CD8-positive, alpha-beta memory T cell (primary cell): ENCODE results near the gene CCT3. TPM values are rescaled to one million over a fixed set of nuclear protein-coding genes. Genes with fewer than 3 reads are reported as not detected.

ENCODE experiments used
- CTCF ChIA-PET: fragments of 350-600 bp; sonication (Branson Sonifier 250); formaldehyde crosslinking; loops from one replicate; lab custom pipeline; 2021; ENCODE audit warnings: antibody characterized with exemption; lab: Charles Lee
- POLR2A ChIA-PET: fragments of 350-600 bp; sonication (Branson Sonifier 250); formaldehyde crosslinking; loops from one replicate; lab custom pipeline; 2021; ENCODE audit warnings: antibody characterized with exemption; lab: Charles Lee
- DNase-seq, 5 donors: peaks; one replicate each; pipeline versions ENCODE4 v3.0.0 to v3.0.0-alpha.2; 2020 to 2022; ENCODE audit warnings: mixed read lengths in 1 of 5
- H3K27ac ChIP-seq: one replicate; pipeline ENCODE4 v1.7.0; 2013; ENCODE audit warnings: low read depth, mild to moderate bottlenecking, low read length, moderate library complexity
- H3K27me3 ChIP-seq: 2 replicates; pipeline ENCODE4 v1.7.0; 2013; ENCODE audit warnings: low read length, mild to moderate bottlenecking; ENCODE audit not compliant: insufficient read depth, poor library complexity, severe bottlenecking
- H3K36me3 ChIP-seq: 2 replicates; pipeline ENCODE4 v1.7.0; 2013; ENCODE audit warnings: mild to moderate bottlenecking, low read length, moderate library complexity; ENCODE audit not compliant: insufficient read depth
- H3K4me1 ChIP-seq: 2 replicates; pipeline ENCODE4 v1.7.0; 2013; ENCODE audit warnings: mild to moderate bottlenecking, low read length, moderate library complexity; ENCODE audit not compliant: insufficient read depth
- H3K4me3 ChIP-seq: 2 replicates; pipeline ENCODE4 v1.7.0; 2013; ENCODE audit warnings: mild to moderate bottlenecking, low read length
- H3K9me3 ChIP-seq: 2 replicates; pipeline ENCODE4 v1.7.0; 2013; ENCODE audit warnings: mild to moderate bottlenecking, low read length
- H3K27ac Mint-ChIP-seq, 8 donors: one replicate each; pipeline ENCODE4 v1.8.0; 2020 to 2021; ENCODE audit warnings: mixed read lengths in 8 of 8, mild to moderate bottlenecking in 6 of 8, inconsistent platforms in 3 of 8, moderate library complexity in 3 of 8
- H3K27me3 Mint-ChIP-seq, 2 donors: one replicate each; pipeline ENCODE4 v1.8.0; 2020 to 2021; ENCODE audit warnings: mixed read lengths in 2 of 2, mild to moderate bottlenecking in 1 of 2, moderate library complexity in 1 of 2
- H3K36me3 Mint-ChIP-seq, 3 donors: one replicate each; pipeline ENCODE4 v1.8.0; 2020 to 2021; ENCODE audit warnings: mixed read lengths in 3 of 3, inconsistent platforms in 1 of 3, mild to moderate bottlenecking in 1 of 3
- H3K4me1 Mint-ChIP-seq, 3 donors: one replicate each; pipeline ENCODE4 v1.8.0; 2020 to 2021; ENCODE audit warnings: mixed read lengths in 3 of 3, inconsistent platforms in 1 of 3, mild to moderate bottlenecking in 1 of 3
- H3K4me3 Mint-ChIP-seq, 7 donors: one replicate each; pipeline ENCODE4 v1.8.0; 2020 to 2021; ENCODE audit warnings: mixed read lengths in 7 of 7, mild to moderate bottlenecking in 6 of 7, moderate library complexity in 4 of 7, inconsistent platforms in 2 of 7
- H3K9me3 Mint-ChIP-seq, 5 donors: one replicate each; pipeline ENCODE4 v1.8.0; 2020 to 2022; ENCODE audit warnings: mixed read lengths in 5 of 5, mild to moderate bottlenecking in 3 of 5, moderate library complexity in 2 of 5, inconsistent platforms in 1 of 5
- polyA plus RNA-seq: library from polyadenylated mRNA; unstranded; fragments of 300-500 nt; fragmentation: Illumina TruSeq; gene quantifications from one replicate; pipeline ENCODE4 v1.2.3, GENCODE V29; 2021
- total RNA-seq, 2 experiments: library from RNA; stranded (reverse); gene quantifications; one replicate each; pipeline ENCODE4 v1.2.3, GENCODE V29; 2021

The CCT3 gene
- total and polyA plus RNA-seq, 3 experiments from 2014 or later: 199 to 528 (median 526) TPM

DNA sequence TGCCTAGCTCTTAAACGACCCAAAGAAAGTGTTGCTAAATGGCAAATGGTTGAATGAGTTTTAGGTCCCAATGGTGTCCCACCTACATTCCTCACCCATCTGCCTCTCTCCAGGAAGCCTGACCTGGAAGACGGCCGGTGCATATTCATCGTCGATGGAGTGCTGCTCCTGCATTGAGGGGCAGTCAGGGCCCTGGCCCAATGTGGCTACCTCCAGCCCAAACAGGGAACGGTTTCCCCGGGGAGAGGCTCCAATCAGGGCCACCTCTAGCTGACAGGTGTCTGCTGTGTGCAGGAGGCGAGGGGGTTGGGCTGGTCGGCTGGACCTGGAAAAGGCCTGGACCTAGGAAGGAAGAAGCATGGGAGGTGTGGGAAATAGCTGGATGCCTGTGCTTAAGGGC is 44.2 kb downstream of the CCT3 start:
- no peaks in the 10 kb centered on the region for H3K9me3 Mint-ChIP-seq
- POLR2A ChIA-PET: interaction anchor here (3.1 kb wide), 1 partner anchor 11 kb away, joined by 18 read pairs; the partner anchor contains the start of genes SMG5 and TMEM79
- H3K4me3 ChIP-seq: no peak overlapping the region
- H3K27me3 ChIP-seq: no peaks in the 10 kb centered on the region
- no peak overlapping the region for H3K27ac ChIP-seq
- DNase-seq: no peak
- peaks cover 12% of the 10 kb centered on the region for H3K4me1 ChIP-seq
- H3K4me1 Mint-ChIP-seq: peaks cover 14 to 26% (median 19%) of the 10 kb centered on the region in 3 donors
- H3K27me3 Mint-ChIP-seq: no peaks in the 10 kb centered on the region
- peaks cover 4 to 22% (median 7%) of the 10 kb centered on the region in 3 donors for H3K36me3 Mint-ChIP-seq
- no peaks in the 10 kb centered on the region for H3K36me3 ChIP-seq
- H3K4me3 Mint-ChIP-seq: peak overlapping the region in 2 of 7 donors; percentile 34 to 88
- CTCF ChIA-PET: interaction anchor here (1.9 kb wide), 1 partner anchor 10 kb away, joined by 6 read pairs; the partner anchor contains the start of genes SMG5 and TMEM79
- no peaks in the 10 kb centered on the region for H3K9me3 ChIP-seq
- H3K27ac Mint-ChIP-seq: peak overlapping the region in 1 of 8 donors; percentile 35

GRCh38 chr1:156293098-156293434 is 45.0 kb downstream of the CCT3 start:
- H3K4me3 ChIP-seq: no peak overlapping the region
- H3K36me3 Mint-ChIP-seq: peaks cover 4 to 26% (median 7%) of the 10 kb centered on the region in 3 donors
- peak overlapping the region in 5 of 7 donors; percentile 20 to 75 (median 53) for H3K4me3 Mint-ChIP-seq
- H3K27ac ChIP-seq: no peak overlapping the region
- no peaks in the 10 kb centered on the region for H3K27me3 ChIP-seq
- H3K9me3 Mint-ChIP-seq: no peaks in the 10 kb centered on the region
- peak overlapping the region in 2 of 8 donors; percentile 50 to 54 for H3K27ac Mint-ChIP-seq
- DNase-seq: no peak
- peaks cover 12% of the 10 kb centered on the region for H3K4me1 ChIP-seq
- CTCF ChIA-PET: no interaction called here
- no peaks in the 10 kb centered on the region for H3K27me3 Mint-ChIP-seq
- no peaks in the 10 kb centered on the region for H3K36me3 ChIP-seq
- no peaks in the 10 kb centered on the region for H3K9me3 ChIP-seq
- POLR2A ChIA-PET: interaction anchor here (3.1 kb wide), 1 partner anchor 10 kb away, joined by 18 read pairs; the partner anchor contains the start of genes SMG5 and TMEM79
- H3K4me1 Mint-ChIP-seq: peaks cover 14 to 26% (median 19%) of the 10 kb centered on the region in 3 donors

DNA sequence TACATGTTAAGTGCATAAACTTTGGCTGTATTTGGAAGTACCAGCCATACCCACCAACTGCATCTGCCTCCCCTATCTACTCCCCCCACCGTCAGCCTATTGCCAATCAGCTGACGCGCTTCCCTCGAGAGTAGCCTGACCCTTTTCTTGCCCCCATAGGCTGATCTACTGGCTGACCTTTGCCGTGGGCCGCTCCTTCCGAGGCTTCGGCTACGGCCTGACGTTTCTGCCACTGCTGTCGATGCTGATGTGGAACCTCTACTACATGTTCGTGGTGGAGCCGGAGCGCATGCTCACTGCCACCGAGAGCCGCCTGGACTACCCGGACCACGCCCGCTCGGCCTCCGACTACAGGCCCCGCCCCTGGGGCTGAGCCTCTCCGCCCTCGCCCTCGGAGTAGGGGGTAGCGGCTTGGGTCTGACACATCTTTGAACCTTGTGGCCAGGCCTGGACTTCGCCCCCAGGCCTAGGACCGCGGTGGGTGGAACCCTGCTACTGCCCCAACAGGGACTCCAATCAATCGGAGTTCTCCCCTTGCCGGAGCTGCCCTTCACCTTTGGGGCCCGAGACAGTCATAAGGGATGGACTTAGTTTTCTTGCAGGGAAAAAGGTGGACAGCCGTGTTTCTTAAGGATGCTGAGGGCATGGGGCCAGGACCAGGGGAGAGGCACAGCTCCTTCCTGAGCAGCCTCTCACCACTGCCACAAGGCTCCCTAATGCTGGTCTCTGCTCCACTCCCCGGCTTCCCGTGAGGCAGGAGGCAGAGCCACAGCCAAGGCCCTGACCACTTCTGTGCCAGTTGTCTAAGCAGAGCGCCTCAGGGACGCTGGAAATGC is 46.6 kb downstream of the CCT3 start:
- Histone ChIP-seq H3K4me3 (no peak overlapping the region), H3K27ac (no peak overlapping the region), H3K9me3 (no peaks in the 10 kb centered on the region), H3K36me3 (no peaks in the 10 kb centered on the region), H3K27me3 (no peaks in the 10 kb centered on the region), H3K4me1 (peaks cover 12% of the 10 kb centered on the region)
- Mint-ChIP-seq H3K27me3 (no peaks in the 10 kb centered on the region), H3K9me3 (no peaks in the 10 kb centered on the region), H3K36me3 (peaks cover 4 to 27% (median 7%) of the 10 kb centered on the region in 3 donors), H3K27ac (peak overlapping the region in 2 of 8 donors; percentile 50 to 74), H3K4me3 (peak overlapping the region in 1 of 7 donors; percentile 30), H3K4me1 (peaks cover 14 to 26% (median 19%) of the 10 kb centered on the region in 3 donors)
- no peak for DNase-seq
- POLR2A ChIA-PET: no interaction called here
- CTCF ChIA-PET: no interaction called here

DNA sequence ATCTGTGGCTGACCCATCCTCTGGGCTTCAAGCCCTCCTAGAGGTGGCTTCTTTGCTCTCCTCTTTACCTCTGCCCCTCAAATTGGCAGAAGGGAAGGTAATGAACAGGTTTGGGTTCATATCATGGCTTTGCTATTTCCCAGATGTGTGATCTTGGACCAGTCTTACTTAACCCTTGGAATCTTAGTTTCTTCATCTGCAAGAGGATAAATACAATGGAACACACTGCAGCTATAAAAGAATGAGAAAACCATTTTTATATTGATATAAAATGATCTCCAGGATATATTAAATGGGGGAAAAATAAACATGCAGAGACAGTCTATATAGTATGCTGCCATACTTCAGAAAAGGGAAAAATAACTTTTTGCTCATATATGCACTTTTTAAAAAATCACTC is 48.2 kb downstream of the CCT3 start:
- POLR2A ChIA-PET: no interaction called here
- H3K27ac Mint-ChIP-seq: peak overlapping the region in 1 of 8 donors; percentile 68
- CTCF ChIA-PET: no interaction called here

GRCh38 chr1:156286061-156286460 is 52.0 kb downstream of the CCT3 start:
- Mint-ChIP-seq H3K36me3 (peaks cover 4 to 32% (median 7%) of the 10 kb centered on the region in 3 donors), H3K4me3 (peak overlapping the region in 2 of 7 donors; percentile 28 to 44), H3K4me1 (peaks cover 27 to 34% (median 29%) of the 10 kb centered on the region in 3 donors), H3K9me3 (no peaks in the 10 kb centered on the region), H3K27me3 (no peaks in the 10 kb centered on the region), H3K27ac (peak overlapping the region in 1 of 8 donors; percentile 56)
- no peak overlapping the region for H3K4me3 ChIP-seq
- H3K27me3 ChIP-seq: no peaks in the 10 kb centered on the region
- H3K9me3 ChIP-seq: no peaks in the 10 kb centered on the region
- no peak overlapping the region for H3K27ac ChIP-seq
- no peaks in the 10 kb centered on the region for H3K36me3 ChIP-seq
- DNase-seq: no peak
- peaks cover 25% of the 10 kb centered on the region for H3K4me1 ChIP-seq
- ChIA-PET POLR2A (no interaction called here), CTCF (no interaction called here)

More for the DNA sequence above, 48.2 kb downstream of the CCT3 start:
- Mint-ChIP-seq H3K4me3 (no peak overlapping the region), H3K9me3 (no peaks in the 10 kb centered on the region), H3K4me1 (peaks cover 5 to 15% (median 7%) of the 10 kb centered on the region in 3 donors), H3K27me3 (no peaks in the 10 kb centered on the region), H3K36me3 (peaks cover 4 to 33% (median 7%) of the 10 kb centered on the region in 3 donors)
- Histone ChIP-seq H3K4me1 (peaks cover 8% of the 10 kb centered on the region), H3K36me3 (no peaks in the 10 kb centered on the region), H3K4me3 (no peak overlapping the region), H3K9me3 (no peaks in the 10 kb centered on the region), H3K27ac (no peak overlapping the region), H3K27me3 (no peaks in the 10 kb centered on the region)
- no peak for DNase-seq

- H3K36me3 Mint-ChIP-seq: peaks cover 4 to 30% (median 7%) of the 10 kb centered on the region in 3 donors
- Histone ChIP-seq H3K27me3 (no peaks in the 10 kb centered on the region), H3K27ac (no peak overlapping the region), H3K4me1 (peaks cover 29% of the 10 kb centered on the region), H3K9me3 (no peaks in the 10 kb centered on the region), H3K36me3 (no peaks in the 10 kb centered on the region), H3K4me3 (no peak overlapping the region)
- no peaks in the 10 kb centered on the region for H3K9me3 Mint-ChIP-seq
- H3K27me3 Mint-ChIP-seq: no peaks in the 10 kb centered on the region
- H3K4me1 Mint-ChIP-seq: peaks cover 33 to 40% (median 35%) of the 10 kb centered on the region in 3 donors
- DNase-seq: no peak
- ChIA-PET POLR2A (no interaction called here), CTCF (no interaction called here)
- no peak overlapping the region for H3K27ac Mint-ChIP-seq
- H3K4me3 Mint-ChIP-seq: no peak overlapping the region
These were observed 52.7 kb downstream of the CCT3 start for GRCh38 chr1:156285437-156285836.

GRCh38 chr1:156284757-156285156 is 53.3 kb downstream of the CCT3 start:
- H3K27ac Mint-ChIP-seq: peak overlapping the region in 1 of 8 donors; percentile 96
- H3K4me1 Mint-ChIP-seq: peaks cover 39 to 47% (median 39%) of the 10 kb centered on the region in 3 donors

DNA sequence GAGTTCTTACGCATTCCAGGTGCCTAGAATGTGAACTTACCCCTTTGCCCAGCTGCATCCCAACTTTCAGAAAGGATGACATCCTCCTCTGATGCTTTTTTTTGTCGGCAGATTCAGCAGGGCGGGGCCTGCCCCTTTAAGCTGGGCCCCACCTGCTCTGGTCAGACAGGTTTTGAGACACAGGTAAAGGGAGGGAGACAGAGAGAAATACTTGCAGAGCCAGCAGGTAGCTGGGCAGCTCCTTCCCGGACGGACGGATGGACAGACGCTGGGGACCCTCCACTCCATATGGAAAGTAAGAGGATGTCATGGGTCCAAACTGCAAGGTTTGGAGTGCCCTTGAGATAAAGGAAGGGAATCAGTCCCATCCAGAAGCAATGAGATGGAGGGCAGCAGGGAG is 54.0 kb downstream of the CCT3 start, which contains the start of gene TMEM79:
TMEM79 (plus strand) TSS at position 214 of the 400 bp plus-strand sequence. CDS start 902 bp downstream, outside the sequence.
- Mint-ChIP-seq H3K36me3 (peaks cover 0 to 29% (median 0%) of the 10 kb centered on the region in 3 donors), H3K27ac (peak within 1 kb of the TSS; percentile 89 to 97 (median 94)), H3K9me3 (no peaks in the 10 kb centered on the region), H3K4me3 (peak within 1 kb of the TSS; percentile 91 to 97 (median 95)), H3K4me1 (peaks cover 39 to 48% (median 41%) of the 10 kb centered on the region in 3 donors), H3K27me3 (no peaks in the 10 kb centered on the region)
- H3K36me3 ChIP-seq: no peaks in the 10 kb centered on the region
- no peak for DNase-seq
- H3K4me1 ChIP-seq: peaks cover 29% of the 10 kb centered on the region
- ChIA-PET CTCF (interaction anchor here (1.7 kb wide), 1 partner anchor 10 kb away, joined by 6 read pairs; no protein-coding TSS in a partner anchor), POLR2A (interaction anchor here (2.5 kb wide), 1 partner anchor 10 kb away, joined by 18 read pairs; the partner anchor contains the start of gene GLMP)
- peak within 1 kb of the TSS; percentile 92 for H3K4me3 ChIP-seq
- peak within 1 kb of the TSS; percentile 74 for H3K27ac ChIP-seq
- no peaks in the 10 kb centered on the region for H3K9me3 ChIP-seq
- H3K27me3 ChIP-seq: no peaks in the 10 kb centered on the region

More at GRCh38 chr1:156284757-156285156, 53.3 kb downstream of the CCT3 start:
- H3K4me3 Mint-ChIP-seq: peak overlapping the region in 1 of 7 donors; percentile 63
- no peaks in the 10 kb centered on the region for H3K36me3 ChIP-seq
- H3K9me3 Mint-ChIP-seq: no peaks in the 10 kb centered on the region
- no peaks in the 10 kb centered on the region for H3K9me3 ChIP-seq
- H3K27ac ChIP-seq: no peak overlapping the region
- DNase-seq: no peak
- H3K27me3 Mint-ChIP-seq: no peaks in the 10 kb centered on the region
- peaks cover 29% of the 10 kb centered on the region for H3K4me1 ChIP-seq
- ChIA-PET CTCF (no interaction called here), POLR2A (no interaction called here)
- H3K4me3 ChIP-seq: no peak overlapping the region
- peaks cover 0 to 29% (median 3%) of the 10 kb centered on the region in 3 donors for H3K36me3 Mint-ChIP-seq
- no peaks in the 10 kb centered on the region for H3K27me3 ChIP-seq
